Sigmoid colon (tissue), 4 donors: ENCODE results near the gene DNAAF3.

ENCODE experiments used
- POLR2AphosphoS5 ChIP-seq, 4 donors: sonication (generic); formaldehyde crosslinking; IDR thresholded peaks; one replicate each; pipeline ENCODE4 v1.6.1; 2017; ENCODE audit warnings: antibody characterized with exemption in 4 of 4
- TF ChIP-seq, protein P1 (sequence below), 4 experiments: fragments of 450-650 bp in 3 of 4; fragments of 200-600 bp in 1 of 4; IDR thresholded peaks; one replicate each; pipeline ENCODE4 v1.5.1; 2016 to 2019; ENCODE audit warnings: antibody characterized with exemption in 4 of 4, mild to moderate bottlenecking in 3 of 4, moderate library complexity in 2 of 4

DNA sequence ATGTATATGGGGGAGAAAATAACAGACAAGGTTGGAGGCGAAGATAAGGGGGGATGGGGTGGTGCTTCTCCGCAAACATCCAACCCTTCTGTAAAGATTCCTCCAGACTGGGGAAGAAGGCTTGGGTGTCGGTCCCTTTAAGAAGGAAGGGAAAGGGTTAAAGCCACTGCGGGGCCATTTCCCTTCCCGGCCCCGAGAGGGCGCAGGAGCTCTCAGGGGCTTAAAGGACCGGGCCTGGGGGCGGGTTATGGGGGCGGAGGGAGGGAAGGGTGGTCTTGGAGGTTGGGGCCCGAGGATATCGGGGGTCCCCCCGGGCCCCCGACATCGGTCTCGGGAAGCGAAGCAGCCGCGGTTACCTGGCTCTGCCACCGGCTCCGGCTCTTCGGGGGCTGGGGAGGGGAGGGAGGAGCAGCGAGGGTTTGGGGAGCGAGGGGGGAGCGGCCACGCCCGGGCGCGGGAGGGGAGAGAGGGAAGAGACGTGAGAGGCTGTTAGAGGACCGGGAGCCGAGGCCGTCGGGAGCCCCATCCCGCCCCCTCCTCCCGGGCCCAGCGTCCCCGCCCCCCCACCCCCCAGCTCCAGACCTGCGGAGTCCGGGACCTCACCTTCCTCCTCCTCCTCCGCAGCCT, 20.2 kb downstream of the DNAAF3 start:
- TF ChIP-seq, protein P1, sequence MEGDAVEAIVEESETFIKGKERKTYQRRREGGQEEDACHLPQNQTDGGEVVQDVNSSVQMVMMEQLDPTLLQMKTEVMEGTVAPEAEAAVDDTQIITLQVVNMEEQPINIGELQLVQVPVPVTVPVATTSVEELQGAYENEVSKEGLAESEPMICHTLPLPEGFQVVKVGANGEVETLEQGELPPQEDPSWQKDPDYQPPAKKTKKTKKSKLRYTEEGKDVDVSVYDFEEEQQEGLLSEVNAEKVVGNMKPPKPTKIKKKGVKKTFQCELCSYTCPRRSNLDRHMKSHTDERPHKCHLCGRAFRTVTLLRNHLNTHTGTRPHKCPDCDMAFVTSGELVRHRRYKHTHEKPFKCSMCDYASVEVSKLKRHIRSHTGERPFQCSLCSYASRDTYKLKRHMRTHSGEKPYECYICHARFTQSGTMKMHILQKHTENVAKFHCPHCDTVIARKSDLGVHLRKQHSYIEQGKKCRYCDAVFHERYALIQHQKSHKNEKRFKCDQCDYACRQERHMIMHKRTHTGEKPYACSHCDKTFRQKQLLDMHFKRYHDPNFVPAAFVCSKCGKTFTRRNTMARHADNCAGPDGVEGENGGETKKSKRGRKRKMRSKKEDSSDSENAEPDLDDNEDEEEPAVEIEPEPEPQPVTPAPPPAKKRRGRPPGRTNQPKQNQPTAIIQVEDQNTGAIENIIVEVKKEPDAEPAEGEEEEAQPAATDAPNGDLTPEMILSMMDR (IDR thresholded peaks at IDR 0.05), result no peak
- TF ChIP-seq POLR2AphosphoS5 (IDR thresholded peaks at IDR 0.05), result no peak
